SW480 (cell line): ENCODE data around the gene ADAMTS2.
"Not testable (repeated sequence)": the region's sequence is repeated elsewhere in the genome, so short reads cannot be mapped to it uniquely, and the experiment has no call there.

ENCODE experiments used
- DNase-seq: peaks from one replicate; pipeline ENCODE4 v3.0.0-alpha.2; 2016; ENCODE audit warnings: low spot score

ADAMTS2 gene

DNA sequence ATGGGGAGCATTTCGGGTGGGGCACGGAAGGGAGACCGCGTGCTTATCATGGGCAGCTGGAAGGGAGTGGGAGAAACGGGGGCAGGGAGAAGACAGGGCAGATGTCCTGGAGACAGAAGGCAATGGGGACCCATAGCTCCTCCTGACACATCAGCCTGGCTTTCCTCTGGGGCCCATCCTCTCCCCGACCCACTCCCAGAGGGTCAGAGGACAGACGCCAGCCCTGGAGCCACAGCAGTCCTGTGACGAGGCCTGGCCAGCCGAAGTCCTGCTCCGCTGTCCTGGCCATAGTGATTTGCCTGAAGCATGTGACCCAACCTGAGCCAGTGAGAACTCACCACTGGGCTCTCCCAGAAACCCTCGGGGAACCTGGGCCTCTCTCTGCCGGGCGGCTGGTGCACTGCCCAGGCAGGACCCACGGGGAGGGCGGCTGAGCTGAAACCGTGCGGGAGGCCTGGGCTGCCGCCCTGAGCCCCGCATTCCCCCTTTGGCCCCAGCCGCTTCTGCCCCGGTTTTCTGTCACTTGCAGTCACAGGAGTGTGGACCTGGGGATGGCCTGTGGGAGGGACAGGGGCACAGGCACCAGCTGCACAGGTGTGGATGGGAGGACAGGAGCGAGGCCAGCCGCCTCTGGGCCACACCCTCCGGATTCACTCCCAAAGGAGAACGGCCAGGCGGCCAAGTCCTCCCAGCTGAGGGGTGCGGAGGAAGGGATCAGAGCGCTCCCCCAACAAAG lies 19.8 kb downstream of the ADAMTS2 start:
- DNase-seq: no peak

DNA sequence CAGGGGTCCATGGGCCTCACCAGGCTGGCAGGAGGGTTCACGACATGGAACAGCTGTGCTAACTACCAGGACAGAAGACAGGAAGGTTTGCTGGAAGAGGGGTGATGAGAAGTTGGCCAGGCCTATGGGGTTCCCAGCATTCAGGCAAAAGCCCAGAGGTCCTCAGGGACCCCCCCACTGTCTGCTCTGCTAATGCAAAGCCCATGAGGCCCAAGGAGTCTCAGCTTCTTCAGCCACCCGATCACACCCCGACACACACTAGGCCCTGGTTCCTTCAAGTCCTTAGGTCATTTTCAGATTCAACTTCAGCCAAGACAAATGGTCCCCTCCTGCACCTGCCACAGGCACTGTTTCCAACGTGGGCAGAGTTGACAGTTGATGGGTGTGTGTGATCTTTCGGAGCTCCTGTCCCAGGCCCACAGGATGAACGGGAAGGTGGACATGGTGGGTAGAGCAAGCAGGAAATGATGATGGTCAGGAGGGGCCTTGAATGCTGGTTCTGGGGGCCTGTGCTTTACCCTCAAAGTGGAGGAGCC lies 20.4 kb downstream of the ADAMTS2 start:
- no peak for DNase-seq

GRCh38 chr5:179324316-179324715 lies 20.9 kb downstream of the ADAMTS2 start:
- not testable (repeated sequence) for DNase-seq

- no peak for DNase-seq
Observed at GRCh38 chr5:179323026-179323870, 22.0 kb downstream of the ADAMTS2 start.

DNA sequence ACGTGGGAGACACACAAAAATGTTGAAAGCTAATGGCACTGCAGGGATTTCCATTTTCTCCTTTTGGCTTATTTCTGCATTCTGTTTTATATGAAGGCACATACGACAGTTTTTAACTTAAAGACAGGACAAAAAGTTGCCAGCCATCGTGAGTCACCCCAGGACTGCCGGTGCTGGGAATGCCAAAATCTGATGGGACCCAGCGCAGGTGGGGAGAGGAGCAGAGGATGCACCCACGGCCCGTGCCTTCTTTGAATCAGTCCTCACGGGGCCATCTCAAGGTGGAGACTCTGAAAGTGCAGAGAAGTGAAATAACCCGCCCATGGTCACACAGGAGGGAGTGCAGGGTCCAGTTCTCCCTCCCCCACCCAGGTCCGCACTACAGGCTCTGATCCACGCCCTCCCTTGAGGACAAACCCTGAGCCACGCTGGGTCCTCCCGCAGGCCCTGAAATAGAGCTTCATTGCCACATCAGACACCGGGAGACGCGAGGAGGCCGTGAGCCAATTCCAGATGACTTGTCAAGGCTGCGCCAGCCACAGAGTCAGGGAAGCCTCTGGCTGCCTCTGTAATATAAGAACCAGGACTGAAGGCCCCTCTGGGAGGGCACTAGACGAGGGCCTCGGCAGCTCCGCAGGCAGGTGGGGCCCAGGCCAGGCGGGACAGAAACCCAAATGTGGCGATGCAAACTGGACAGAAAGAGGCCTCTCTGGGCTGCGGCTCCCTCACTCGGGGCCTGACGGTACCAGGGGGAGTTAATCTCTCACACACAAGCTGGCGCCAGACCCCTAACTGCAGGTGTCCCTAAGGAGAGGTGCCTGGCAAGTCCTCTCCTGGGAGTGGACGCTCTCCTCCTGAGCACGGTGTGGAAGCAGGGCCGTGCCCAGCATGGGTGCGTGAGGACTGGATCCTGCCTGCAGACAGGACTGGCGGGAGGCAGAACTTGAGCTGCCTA lies 22.9 kb downstream of the ADAMTS2 start:
- no peak for DNase-seq

- DNase-seq: no peak
Observed at GRCh38 chr5:179321206-179321987, 23.9 kb downstream of the ADAMTS2 start.

GRCh38 chr5:179319741-179320281 lies 25.4 kb downstream of the ADAMTS2 start:
- DNase-seq: no peak

DNA sequence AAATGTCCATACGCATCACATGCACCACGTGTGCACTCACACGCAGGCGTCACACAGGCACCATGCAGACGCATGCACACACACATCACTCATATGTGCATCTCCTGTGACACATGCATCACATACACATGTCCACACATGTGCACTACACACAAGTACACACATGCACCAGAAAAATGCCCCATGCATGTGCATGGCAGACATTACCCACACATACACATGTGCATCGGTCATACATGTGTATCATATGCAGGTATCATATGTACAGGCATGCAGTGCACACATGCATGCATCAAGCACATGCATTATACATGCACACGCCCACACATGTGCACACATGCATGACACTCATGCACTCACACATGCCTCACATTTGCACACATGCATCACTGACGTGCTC lies 26.1 kb downstream of the ADAMTS2 start:
- no peak for DNase-seq

DNA sequence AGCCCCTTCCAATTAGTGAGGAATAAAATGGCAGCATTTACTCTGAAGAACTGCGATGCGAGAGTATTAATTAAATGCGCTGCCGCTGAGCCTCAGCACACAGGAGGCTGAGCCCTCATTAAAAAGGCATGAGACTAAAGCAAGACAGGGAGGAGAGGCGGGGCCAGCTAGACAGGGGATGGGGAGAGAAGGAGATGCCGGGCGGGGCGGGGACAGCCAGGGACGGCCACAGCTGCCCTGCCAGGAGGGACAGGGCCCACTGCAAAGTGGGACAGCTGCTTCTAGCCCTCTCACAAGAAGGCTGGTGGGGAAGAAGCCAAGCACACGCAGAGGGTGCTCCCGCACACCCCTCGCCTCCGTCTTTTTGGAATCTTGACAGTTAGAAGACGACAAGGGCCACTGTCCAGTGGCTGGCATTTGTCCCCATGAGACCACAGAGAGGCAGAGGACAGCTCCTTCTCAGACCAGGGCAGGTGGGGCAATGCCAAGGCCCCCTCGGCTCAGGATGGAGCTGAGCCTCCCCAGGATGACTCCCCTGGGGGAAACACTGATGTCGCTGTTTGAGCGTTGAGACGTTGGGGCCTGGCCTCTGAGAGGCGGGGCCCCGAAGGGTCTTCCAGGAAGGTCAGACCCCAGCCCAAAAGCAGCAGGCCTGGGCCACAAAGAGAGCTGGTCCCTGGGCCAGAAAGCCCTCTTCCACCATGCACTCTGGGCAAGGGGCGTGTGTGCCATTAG lies 26.9 kb downstream of the ADAMTS2 start:
- no peak for DNase-seq

- no peak for DNase-seq
Observed at GRCh38 chr5:179317411-179318220, 27.6 kb downstream of the ADAMTS2 start.

- no peak for DNase-seq
Observed at GRCh38 chr5:179316982-179317381, 28.3 kb downstream of the ADAMTS2 start.

GRCh38 chr5:179316111-179316551 lies 29.1 kb downstream of the ADAMTS2 start:
- no peak for DNase-seq

DNA sequence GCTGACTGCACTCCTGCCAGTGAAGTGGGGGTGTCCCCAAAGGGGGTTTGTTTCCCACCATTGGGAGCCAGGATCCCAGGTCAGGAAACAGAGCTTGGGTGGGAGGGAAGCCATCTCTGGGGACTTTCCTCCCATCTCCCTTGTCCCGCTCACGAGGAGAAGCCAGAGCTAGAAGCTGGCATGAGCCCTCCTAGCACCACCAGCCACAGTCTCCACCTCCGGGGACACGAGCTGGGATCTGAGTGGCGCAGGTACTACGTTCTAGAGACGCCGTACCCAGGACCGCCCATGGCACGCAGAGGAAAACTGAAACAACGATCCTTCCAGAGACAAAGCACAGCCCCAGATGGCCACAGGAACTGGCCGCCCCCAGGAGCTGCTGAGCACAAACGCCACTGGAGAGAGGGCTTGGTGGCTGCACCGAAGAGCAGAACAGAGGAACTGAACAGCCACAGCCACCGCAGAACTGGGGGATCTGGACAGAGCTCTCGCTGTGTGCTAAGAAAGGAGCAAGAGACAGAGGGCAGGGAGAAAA lies 29.8 kb downstream of the ADAMTS2 start:
- DNase-seq: no peak

DNA sequence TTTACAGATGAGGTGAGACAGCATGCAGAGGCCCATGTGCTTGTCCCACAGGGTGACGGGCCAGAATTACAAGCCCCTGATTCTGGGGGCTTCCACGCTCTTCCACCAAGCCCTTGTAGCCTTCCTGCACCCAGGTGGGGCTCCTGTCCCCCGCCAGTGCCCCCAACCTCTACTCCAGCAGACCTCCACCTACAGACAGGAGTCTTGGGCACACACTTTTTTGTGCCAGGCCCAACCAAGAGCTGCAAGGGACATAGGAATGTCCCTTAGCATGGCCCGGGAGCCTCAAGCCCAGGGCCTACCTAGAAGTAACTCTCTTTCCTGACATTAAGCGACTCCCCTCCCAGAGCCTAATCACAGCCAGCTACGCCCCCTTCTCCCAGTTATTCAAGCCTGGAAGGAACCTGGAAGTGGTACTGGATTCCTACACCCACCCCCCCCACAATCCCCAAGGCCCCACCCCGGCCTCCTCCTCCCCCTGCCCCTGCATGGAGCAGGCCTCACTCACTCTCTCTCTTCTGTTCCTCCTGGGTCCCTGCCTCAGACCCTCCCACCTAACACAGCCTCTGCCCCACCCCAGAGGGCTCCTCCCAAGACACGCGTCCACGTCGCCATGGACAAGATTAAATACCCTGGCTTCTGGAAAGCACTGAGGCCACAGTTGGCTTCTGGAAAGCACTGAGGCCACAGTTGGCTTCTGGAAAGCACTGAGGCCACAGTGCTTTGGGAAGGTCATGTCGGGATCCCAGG lies 30.5 kb downstream of the ADAMTS2 start:
- DNase-seq: no peak

DNA sequence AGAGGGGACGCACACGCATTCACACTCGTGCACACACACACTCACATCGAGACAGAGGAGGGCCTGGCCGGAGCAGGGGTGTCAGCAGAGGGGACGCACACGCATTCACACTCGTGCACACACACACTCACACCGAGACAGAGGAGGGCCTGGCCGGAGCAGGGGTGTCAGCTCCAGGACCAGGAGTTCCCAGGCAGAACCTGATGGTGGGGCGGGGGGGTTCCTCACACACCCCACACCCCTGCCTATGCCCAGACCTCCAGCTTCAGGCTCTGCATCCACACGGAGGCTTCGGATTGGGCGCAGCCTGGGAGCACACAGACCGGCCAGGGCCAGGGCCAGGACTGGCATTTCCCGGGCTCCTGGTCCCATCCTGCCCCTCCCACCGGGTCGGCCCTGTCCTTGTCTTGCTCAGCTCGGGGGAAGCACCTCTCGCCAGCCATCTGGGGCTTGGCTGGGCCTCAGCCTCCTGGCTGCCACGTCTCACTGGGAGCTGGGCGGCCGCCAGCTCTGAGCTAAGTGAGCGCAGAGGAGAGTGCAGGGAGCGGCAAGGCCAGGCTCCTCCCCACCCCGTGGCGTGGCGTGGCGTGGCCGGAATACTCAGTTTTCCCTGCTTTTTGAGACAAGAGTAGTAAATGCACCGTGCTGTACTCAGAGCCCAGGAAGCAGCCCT lies 31.3 kb downstream of the ADAMTS2 start:
- DNase-seq: no peak

DNA sequence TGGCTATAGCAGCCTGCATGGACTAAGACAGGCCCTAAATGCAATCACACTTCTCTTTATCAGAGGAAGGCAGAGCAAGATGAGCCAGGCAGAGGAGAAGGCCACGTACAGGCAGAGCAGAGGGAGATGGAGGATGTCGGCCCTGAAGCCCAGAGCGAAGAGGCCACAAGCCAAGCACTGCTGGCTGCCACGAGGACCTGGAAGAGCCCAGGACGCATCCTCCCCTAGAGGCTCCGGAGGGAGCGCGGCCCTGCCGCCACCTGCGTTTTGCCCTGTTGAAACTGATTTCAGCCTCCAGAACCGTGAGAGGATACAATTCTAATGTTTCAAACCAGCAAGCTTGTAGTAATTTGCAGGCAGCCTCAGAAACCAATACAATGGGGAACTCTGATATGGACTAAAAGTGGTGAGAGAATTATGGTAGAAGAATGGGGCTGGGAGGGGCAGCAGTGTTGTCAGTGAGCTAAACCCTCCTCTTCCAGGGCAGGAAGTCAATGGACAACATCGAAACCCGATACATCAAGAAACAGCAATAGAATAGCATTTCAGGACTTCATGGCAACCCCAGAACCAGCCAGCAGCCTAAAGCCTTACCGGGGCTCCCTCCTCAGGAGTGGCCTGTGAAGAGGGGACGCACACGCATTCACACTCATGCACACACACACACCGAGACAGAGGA lies 32.6 kb downstream of the ADAMTS2 start:
- no peak for DNase-seq

DNA sequence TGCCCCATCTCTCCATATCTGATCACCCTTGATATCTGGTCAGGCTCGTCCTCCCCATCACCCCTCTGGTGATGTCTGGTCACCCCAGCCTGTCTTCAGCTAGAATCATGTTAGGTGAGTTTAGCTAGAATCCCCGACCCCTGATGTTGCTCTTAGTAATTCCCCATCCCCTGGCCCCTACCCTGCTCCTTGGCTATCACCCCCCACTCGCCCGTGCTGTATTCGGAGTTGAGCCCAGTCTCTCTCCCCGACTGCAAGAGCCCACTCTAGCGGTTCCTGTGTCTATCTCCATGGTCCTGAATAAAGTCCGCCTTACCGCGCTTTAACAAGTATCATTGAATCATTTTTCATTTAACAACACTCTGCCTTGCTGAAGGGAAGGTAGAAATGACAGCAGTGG lies 33.7 kb downstream of the ADAMTS2 start:
- DNase-seq: no peak
